GM18508 (cell line): ENCODE measurements around the gene ABCC5.
"Not testable (repeated sequence)": the region's sequence is repeated elsewhere in the genome, so short reads cannot be mapped to it uniquely, and the experiment has no call there.

Experiments
- ATAC-seq: cut with Tn5 transposase; IDR thresholded peaks from one replicate; pipeline ENCODE4 v1.9.1; 2021; ENCODE audit warnings: moderate number of reproducible peaks; ENCODE audit not compliant: insufficient read depth, unreplicated experiment

Gene ABCC5

GRCh38 chr3:184016811-184017671 lies 643 bp downstream of the ABCC5 start:
- peak; percentile 28 for ATAC-seq

- ATAC-seq: no peak
Observed at GRCh38 chr3:184016169-184016570, 1.5 kb downstream of the ABCC5 start.

- no peak for ATAC-seq
Observed at GRCh38 chr3:184015381-184016019, 2.2 kb downstream of the ABCC5 start.

GRCh38 chr3:184011937-184012889 lies 5.5 kb downstream of the ABCC5 start:
- no peak for ATAC-seq

GRCh38 chr3:184011230-184011876 lies 6.3 kb downstream of the ABCC5 start:
- no peak for ATAC-seq

- no peak for ATAC-seq
Observed at GRCh38 chr3:184008161-184008560, 9.5 kb downstream of the ABCC5 start.

- ATAC-seq: not testable (repeated sequence)
Observed at GRCh38 chr3:184007143-184007813, 10.4 kb downstream of the ABCC5 start.

GRCh38 chr3:184005941-184006507 lies 11.7 kb downstream of the ABCC5 start:
- peak; percentile 65 for ATAC-seq

GRCh38 chr3:184004476-184004875 lies 13.2 kb downstream of the ABCC5 start:
- ATAC-seq: no peak

GRCh38 chr3:184003187-184003967 lies 14.3 kb downstream of the ABCC5 start:
- ATAC-seq: no peak

GRCh38 chr3:184002469-184002868 lies 15.2 kb downstream of the ABCC5 start:
- ATAC-seq: no peak

- no peak for ATAC-seq
Observed at GRCh38 chr3:184001761-184002160, 15.9 kb downstream of the ABCC5 start.

- no peak for ATAC-seq
Observed at GRCh38 chr3:183991403-183991802, 26.3 kb downstream of the ABCC5 start.

- ATAC-seq: no peak
Observed at GRCh38 chr3:183988216-183988790, 29.4 kb downstream of the ABCC5 start.

- ATAC-seq: no peak
Observed at GRCh38 chr3:183987000-183987600, 30.6 kb downstream of the ABCC5 start.

GRCh38 chr3:183984749-183985729 lies 32.6 kb downstream of the ABCC5 start:
- ATAC-seq: no peak
